Activated CD8-positive, alpha-beta memory T cell treated with anti-CD3 and anti-CD28 coated beads for 24 hours (primary cell): ENCODE data around the gene CDH23.
A peak's percentile ranks its signal among the peaks of the same experiment; 100 is the strongest.

Experiments used
- DNase-seq: peaks from one replicate; pipeline ENCODE4 v3.0.0-alpha.2; 2020

The CDH23 gene

DNA sequence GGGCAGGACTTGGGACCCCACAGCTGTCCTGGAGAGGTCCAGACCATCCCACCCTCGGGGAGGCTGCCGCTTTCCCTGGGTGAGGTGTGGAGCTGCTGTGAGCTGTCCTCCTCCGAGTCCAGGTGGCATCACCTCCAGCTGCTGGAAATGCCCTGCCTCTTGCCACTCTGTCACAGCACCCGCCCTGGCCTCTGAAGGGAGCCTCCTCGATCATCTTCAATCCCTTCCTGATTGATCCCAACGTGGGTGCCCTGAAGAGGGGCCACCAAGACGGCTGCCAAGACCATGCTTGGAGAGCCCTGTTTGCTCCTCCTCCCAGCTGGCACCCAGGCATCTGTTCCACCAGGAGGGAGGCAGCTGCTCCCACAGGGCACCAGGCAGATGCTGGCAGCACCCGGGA lies 318.3 kb downstream of the CDH23 start:
- no peak for DNase-seq

DNA sequence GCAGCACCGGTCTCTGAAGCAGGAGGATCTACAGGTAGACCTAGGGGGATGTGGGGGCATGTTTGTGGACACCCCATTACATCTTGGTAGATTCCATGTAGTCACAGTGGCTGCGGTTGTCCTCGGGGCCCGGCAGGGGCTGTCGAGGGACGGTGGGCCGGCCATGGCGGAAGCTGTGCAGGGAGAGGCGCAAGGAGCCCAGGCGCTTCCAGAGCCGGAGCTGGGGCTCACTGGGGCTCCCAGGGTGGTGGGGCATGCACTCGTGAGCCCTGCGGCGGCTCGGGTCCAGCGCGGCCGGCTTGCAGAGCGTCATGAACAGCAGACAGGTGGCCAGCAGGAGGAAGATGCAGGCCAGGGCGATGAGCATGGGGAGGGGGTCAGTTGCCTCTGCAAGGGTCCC lies 319.1 kb downstream of the CDH23 start:
- DNase-seq = no peak

DNA sequence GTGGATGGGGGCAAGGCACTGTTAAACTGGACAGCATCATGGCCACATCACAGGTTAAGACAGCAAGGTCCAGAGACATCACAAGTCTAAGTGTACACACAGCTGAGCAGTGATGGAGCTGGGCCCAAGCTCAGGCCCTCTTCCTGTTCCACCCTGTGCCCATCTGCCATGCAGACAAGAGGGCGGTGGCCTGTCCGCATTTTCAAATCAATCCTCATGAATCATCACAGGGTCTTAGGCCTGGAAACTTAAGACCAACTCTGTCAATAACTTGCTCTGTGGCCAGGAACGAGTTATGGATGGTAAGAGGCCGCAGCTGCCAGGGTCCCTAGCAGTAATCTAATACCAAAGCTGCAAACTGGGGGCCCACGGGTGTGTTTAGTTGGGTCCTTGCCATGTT lies 319.7 kb downstream of the CDH23 start:
- no peak for DNase-seq

DNA sequence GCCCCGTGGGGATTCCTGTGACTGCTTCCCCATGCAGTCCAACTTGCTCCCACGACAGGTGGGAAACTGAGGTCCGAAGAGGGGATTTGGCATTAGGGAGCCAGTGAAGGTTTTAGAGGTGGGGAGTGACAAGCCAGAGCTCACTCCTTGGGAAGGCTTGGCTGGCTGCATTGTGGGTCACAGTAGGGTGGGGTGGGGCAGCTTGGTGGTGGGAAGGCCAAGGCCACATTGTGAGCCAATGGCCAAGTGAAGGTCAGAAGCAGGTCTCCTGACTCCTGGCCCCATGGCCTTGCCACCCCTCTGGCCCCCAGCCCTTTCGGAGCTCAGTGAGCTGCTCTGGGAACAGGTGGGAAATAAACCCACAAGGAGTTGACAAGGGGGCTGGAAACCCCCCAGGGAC lies 320.3 kb downstream of the CDH23 start:
- no peak for DNase-seq

DNA sequence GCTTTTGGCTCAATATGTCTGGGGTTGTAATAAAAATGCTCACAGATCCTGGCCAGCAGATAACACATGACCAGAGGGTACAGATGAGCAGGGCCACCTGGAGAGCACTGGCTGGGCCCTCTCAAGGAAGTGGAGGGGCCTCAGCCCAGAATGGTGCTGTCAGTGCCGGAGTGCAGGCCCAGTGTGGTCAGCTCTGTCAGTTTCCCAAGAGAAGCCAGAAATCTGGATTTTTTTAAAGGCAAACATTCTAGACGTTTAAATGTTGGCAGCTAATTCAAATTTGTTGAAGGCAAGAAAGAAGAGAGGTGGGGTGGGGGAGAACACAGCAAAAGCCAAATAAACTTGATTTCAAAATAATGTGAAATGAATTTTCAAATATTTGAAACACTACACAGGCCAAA lies 320.8 kb downstream of the CDH23 start:
- no peak for DNase-seq

DNA sequence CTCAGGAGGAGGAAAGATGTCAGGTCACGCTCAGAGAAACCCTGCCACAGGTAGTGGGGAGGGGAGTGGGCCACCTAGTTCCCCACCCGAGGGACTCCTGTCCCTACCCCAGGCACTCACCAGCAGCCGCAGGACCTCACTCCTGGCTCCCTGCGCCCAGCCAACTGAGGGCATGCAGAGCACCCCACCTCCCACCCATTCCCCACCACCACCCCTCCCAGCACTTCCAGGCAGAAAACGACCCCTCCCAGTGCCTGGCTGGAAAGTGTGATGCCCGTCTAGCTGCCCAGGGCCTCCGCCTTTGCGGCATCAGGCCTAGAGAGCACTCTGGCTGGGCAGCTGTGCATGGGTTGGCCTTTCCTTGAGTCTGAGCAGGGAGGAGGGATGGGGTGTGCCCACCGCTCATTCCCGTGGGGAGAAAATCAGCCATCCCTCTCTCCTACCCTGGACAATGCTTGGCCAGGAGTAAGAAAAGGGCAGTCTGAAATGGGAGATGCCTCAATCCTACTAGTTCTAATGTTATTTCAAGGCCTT lies 321.5 kb downstream of the CDH23 start:
- no peak for DNase-seq

- DNase-seq = no peak
Observed at GRCh38 chr10:71719042-71719441, 322.3 kb downstream of the CDH23 start.

GRCh38 chr10:71719464-71720201 lies 322.9 kb downstream of the CDH23 start, which contains the start of gene C10orf105:
Gene C10orf105 (minus strand): TSS chr10:71719778. CDS start chr10:71716337, 3,441 bp downstream.
- no peak for DNase-seq

DNA sequence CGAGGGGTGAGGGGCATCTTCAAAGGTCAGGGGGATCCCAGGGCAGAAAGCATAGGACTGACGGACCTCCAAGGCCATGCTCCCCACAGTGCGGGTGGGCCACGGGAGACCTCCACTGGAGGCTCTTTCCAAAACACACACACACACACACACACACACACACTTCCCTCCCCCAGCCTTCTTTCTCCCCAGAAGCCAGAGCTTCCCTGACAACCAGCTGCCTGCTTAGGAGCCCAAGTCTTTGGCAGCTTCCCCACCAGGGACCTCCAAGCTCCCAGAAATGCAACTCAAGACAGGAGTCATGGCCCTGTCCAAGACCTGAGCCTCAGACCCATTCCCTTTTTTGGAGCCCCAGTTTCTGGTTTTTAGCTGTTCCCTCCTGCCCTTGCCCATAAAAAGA lies 323.6 kb downstream of the CDH23 start:
- DNase-seq = no peak

DNA sequence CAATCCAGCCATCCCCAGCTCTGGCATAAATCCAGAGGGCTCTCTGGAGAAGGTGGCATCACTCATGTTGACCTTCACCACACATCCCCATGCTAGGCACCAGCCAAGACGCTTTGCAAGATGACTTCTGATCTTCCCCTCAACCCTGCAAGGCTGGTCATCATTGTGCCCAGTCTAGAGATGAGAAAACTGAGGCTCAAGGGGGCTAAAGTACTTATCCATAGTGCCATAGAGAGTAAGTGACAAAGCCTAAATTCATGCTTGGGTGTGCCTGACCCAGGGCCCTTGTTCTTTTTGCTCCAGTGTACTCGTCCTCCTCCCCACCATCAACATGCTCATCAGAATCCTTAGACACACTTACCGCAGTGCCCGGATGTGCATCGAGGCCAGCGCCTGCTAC lies 324.6 kb downstream of the CDH23 start:
- no peak for DNase-seq

- no peak for DNase-seq
Observed at GRCh38 chr10:71722849-71723248, 326.1 kb downstream of the CDH23 start.

- DNase-seq = no peak
Observed at GRCh38 chr10:71723311-71723710, 326.6 kb downstream of the CDH23 start.

- DNase-seq = no peak
Observed at GRCh38 chr10:71724539-71724938, 327.8 kb downstream of the CDH23 start.

DNA sequence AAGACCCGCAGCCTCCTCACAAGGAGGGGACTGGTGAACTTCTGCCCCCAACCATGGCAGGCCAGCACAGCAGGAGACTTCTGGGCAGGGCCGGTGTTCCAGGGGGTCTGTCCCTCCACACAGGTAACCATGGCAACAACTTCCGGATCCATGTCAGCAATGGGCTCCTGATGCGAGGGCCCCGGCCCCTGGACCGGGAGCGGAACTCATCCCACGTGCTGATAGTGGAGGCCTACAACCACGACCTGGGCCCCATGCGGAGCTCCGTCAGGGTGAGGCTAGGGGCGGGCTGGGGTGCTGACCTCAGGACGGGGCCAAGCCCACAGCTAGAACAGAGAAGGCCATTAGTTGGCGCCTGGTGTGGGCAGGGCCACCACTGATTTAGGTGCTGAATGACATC lies 328.5 kb downstream of the CDH23 start:
- no peak for DNase-seq

DNA sequence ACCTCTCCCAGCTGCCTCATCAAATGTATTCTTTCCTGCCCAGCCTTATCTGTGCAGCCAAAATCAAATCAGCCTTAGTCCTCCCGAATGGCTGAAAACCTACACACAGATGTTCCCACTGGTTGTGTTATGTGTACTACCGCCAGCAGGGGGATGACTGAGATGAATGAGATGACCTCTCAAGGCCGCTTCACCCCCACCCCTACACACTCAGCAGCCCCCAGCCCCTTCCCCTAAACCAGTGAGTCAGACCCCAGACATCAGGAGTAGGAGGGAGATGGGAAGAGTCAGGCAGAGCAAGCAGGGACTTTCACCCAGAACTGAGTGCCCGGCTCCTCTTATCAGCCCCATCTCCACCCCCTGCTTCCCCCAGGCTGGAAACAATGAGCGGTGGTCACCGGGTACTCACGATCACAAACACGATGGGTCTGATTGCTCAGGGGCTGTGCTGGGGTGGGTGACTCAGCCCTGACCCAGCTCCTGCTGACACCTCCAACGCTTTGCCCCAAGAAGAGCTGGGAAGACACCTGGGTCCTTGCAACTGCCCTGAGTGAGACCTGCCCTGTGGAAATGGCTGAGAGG lies 329.4 kb downstream of the CDH23 start:
- peak; percentile 89 for DNase-seq

DNA sequence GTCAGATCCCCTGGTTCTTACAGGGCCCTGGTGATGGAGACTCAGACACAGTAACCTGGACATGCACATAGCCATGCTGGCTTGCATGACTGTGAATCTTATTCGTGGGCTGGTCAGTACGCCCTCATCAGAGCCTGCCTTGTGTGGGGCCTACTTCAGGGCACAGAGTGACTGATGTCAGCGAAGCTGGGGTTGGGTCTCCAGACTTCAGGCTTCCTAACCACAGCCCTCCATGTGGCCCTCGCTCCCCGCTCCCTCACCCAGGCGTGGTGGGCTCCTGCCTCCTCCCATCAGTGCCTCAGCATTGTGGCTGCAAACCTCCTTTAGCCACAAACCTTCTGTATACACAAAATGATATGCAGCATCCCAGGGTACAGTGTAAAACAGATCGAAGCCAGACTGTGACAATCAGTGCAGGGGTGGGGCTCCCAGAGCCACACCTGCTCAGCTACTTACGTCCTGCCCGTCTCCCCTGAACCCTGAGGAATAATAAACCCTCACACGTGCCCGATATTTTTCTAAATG lies 329.9 kb downstream of the CDH23 start:
- no peak for DNase-seq

DNA sequence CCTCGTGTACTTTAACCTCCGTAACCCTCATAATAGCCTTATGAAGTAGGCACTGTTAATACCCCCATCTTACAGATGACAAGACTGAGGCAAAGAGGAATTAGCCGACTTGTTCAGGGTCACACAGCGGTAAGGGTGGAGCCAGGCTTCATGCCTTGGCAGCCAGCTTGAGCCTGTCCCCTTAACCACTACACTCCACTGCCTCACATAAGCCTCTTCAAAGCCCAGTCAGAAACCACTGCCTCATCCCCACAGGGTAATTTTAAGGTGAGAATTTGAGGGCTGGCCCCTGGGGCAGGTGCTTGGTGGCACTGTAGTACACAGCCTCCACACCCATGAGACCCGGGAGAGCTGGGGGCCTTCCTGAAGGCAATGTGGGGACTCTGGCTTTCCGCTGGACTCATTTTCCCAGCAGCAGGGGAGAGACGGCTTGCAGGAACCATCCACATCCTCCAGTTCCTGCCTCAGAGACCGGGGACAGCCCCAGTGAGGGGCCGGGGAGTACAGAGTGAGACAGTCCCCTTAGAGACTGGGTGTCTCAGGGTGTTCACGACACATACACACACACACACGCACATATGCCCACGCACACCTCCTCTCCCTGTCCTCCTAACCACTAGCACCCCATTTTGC lies 330.5 kb downstream of the CDH23 start:
- DNase-seq = peak; percentile 86

GRCh38 chr10:71727738-71728737 lies 331.3 kb downstream of the CDH23 start:
- DNase-seq = no peak

GRCh38 chr10:71729161-71729636 lies 332.5 kb downstream of the CDH23 start:
- no peak for DNase-seq

- DNase-seq = no peak
Observed at GRCh38 chr10:71731791-71732190, 335.1 kb downstream of the CDH23 start.

DNA sequence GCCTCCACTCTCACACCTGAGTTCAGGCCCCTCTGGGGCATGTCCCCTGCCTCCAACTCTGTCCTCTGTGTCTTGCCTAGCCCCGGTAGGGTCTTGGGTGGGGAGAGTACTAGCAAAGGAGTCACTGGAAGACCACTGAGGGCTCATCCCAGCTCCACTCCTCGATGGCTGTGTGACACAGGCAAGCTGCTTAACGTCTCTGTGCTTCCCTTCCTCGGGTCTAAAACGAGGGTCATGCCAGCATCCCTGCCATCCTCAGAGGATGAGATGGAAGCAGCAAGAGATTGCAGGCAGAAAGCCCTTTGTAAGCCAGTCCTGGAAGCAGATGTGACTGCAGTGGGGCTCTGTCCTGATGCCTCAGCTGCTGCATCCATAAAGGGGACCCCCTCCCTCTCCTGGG lies 338.1 kb downstream of the CDH23 start:
- no peak for DNase-seq
